Naive thymus-derived CD4-positive, alpha-beta T cell (primary cell): Measurements from ENCODE around the gene MAP3K4. TPM values are rescaled to one million over a fixed set of nuclear protein-coding genes. Genes with fewer than 3 reads are reported as not detected.
"Not testable (repeated sequence)": the region's sequence is repeated elsewhere in the genome, so short reads cannot be mapped to it uniquely, and the experiment has no call there.

ENCODE experiments used
- ATAC-seq: fragments of 150-1000 bp; cut with Tn5 transposase; 2 replicates; pipeline ENCODE4 v1.10.0; 2021; ENCODE audit warnings: mild to moderate bottlenecking, moderate library complexity
- CTCF ChIA-PET: fragments of 350-600 bp; sonication (Branson Sonifier 250); formaldehyde crosslinking; loops from one replicate; lab custom pipeline; 2021; ENCODE audit warnings: antibody characterized with exemption; lab: Charles Lee
- POLR2A ChIA-PET: fragments of 350-600 bp; sonication (Branson Sonifier 250); formaldehyde crosslinking; loops from one replicate; lab custom pipeline; 2021; ENCODE audit warnings: antibody characterized with exemption, inconsistent platforms; lab: Charles Lee
- DNase-seq, 9 donors: peaks; one replicate each; pipeline versions ENCODE4 v3.0.0 to v3.0.0-alpha.2; 2020 to 2022; ENCODE audit warnings: mixed read lengths in 1 of 9
- H3K27ac ChIP-seq: one replicate; pipeline ENCODE4 v1.7.0; 2013; ENCODE audit warnings: mild to moderate bottlenecking, low read depth, low read length, moderate library complexity
- H3K27me3 ChIP-seq, 2 donors: one replicate each; pipeline ENCODE4 v1.7.0; 2013; ENCODE audit warnings: low read length in 2 of 2, mild to moderate bottlenecking in 2 of 2, moderate library complexity in 2 of 2; ENCODE audit not compliant: control insufficient read depth in 2 of 2, insufficient read depth in 2 of 2
- H3K36me3 ChIP-seq, 3 experiments: 1 replicate in 2 of 3; 2 replicates in 1 of 3; pipeline ENCODE4 v1.7.0; 2013; ENCODE audit warnings: low read length in 3 of 3, mild to moderate bottlenecking in 3 of 3, moderate library complexity in 1 of 3; ENCODE audit not compliant: insufficient read depth in 3 of 3, control insufficient read depth in 2 of 3
- H3K4me1 ChIP-seq, 2 donors: one replicate each; pipeline ENCODE4 v1.7.0; 2013; ENCODE audit warnings: low read length in 2 of 2, mild to moderate bottlenecking in 2 of 2, moderate library complexity in 1 of 2; ENCODE audit not compliant: control insufficient read depth in 2 of 2, insufficient read depth in 2 of 2
- H3K4me3 ChIP-seq: 2 replicates; pipeline ENCODE4 v1.7.0; 2013; ENCODE audit warnings: mild to moderate bottlenecking, low read length
- H3K9me3 ChIP-seq, 3 experiments: 1 replicate in 2 of 3; 2 replicates in 1 of 3; pipeline ENCODE4 v1.7.0; 2013; ENCODE audit warnings: low read length in 3 of 3; ENCODE audit not compliant: control insufficient read depth in 2 of 3
- H3K27ac Mint-ChIP-seq, 9 donors: one replicate each; pipeline ENCODE4 v1.8.0; 2020 to 2022; ENCODE audit warnings: mixed read lengths in 9 of 9, mild to moderate bottlenecking in 8 of 9, moderate library complexity in 5 of 9, inconsistent platforms in 2 of 9
- H3K27me3 Mint-ChIP-seq, 5 donors: one replicate each; pipeline ENCODE4 v1.8.0; 2021 to 2022; ENCODE audit warnings: mixed read lengths in 5 of 5, mild to moderate bottlenecking in 1 of 5
- H3K36me3 Mint-ChIP-seq, 5 donors: one replicate each; pipeline ENCODE4 v1.8.0; 2020 to 2022; ENCODE audit warnings: mixed read lengths in 5 of 5, mild to moderate bottlenecking in 3 of 5, inconsistent platforms in 1 of 5
- H3K4me1 Mint-ChIP-seq, 7 donors: one replicate each; pipeline ENCODE4 v1.8.0; 2020 to 2022; ENCODE audit warnings: mixed read lengths in 7 of 7, mild to moderate bottlenecking in 3 of 7, inconsistent platforms in 1 of 7
- H3K4me3 Mint-ChIP-seq, 10 donors: one replicate each; pipeline ENCODE4 v1.8.0; 2020 to 2022; ENCODE audit warnings: mild to moderate bottlenecking in 10 of 10, mixed read lengths in 10 of 10, moderate library complexity in 6 of 10, inconsistent platforms in 2 of 10
- H3K9me3 Mint-ChIP-seq, 11 donors: one replicate each; pipeline ENCODE4 v1.8.0; 2020 to 2022; ENCODE audit warnings: mixed read lengths in 11 of 11, mild to moderate bottlenecking in 4 of 11, inconsistent platforms in 1 of 11, moderate library complexity in 1 of 11
- intact Hi-C, 2 donors: fragments of 100-400 bp; cut with micrococcal nuclease; formaldehyde crosslinking; loops; one replicate each; pipeline ENCODE4 v1.15.1; 2023
- polyA plus RNA-seq, 2 donors: library from polyadenylated mRNA; unstranded; fragments of 300-500 nt; fragmentation: Illumina TruSeq; gene quantifications; one replicate each; pipeline ENCODE4 v1.2.3, GENCODE V29; 2021
- total RNA-seq, 6 experiments: library from RNA in 5 of 6; stranded (reverse) in 5 of 6; gene quantifications; 1 replicate in 5 of 6; 2 replicates in 1 of 6; pipeline ENCODE4 v1.2.3 and lab custom pipeline; 2021 to 2026

Gene MAP3K4
- total and polyA plus RNA-seq, 7 experiments from 2014 or later = 4.5 to 81.2 (median 55.4) TPM

DNA sequence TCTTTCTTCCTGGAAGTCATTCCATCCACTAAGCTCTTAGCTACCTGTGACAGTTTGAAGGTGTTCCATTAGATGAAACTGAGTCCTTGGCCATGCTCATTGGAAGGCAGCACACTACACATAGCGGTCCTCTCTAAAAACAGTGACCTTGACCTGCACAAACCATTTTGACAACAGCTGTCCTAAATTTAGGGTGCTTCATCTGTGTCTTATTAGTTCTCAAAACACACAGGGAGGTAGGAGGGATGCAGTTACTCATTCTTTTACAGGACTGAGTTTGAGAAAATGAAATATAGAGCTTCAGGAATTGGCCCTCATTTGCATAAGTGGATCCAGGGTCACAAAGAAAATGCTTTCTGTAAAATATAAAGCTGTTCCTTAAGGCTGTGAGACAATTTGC is 20.4 kb upstream of the MAP3K4 start:
- Histone ChIP-seq H3K36me3 (no peaks in the 10 kb centered on the region), H3K4me1 (no peaks in the 10 kb centered on the region), H3K27ac (no peak overlapping the region), H3K4me3 (no peak overlapping the region), H3K27me3 (no peaks in the 10 kb centered on the region), H3K9me3 (no peaks in the 10 kb centered on the region)
- Mint-ChIP-seq H3K9me3 (no peaks in the 10 kb centered on the region), H3K27me3 (peaks cover 2 to 28% (median 16%) of the 10 kb centered on the region in 5 donors), H3K4me1 (no peaks in the 10 kb centered on the region), H3K27ac (no peak overlapping the region), H3K36me3 (no peaks in the 10 kb centered on the region), H3K4me3 (no peak overlapping the region)
- ChIA-PET CTCF (no interaction called here), POLR2A (no interaction called here)
- intact Hi-C loops = no loop called here
- no peak for DNase-seq
- no peak for ATAC-seq

DNA sequence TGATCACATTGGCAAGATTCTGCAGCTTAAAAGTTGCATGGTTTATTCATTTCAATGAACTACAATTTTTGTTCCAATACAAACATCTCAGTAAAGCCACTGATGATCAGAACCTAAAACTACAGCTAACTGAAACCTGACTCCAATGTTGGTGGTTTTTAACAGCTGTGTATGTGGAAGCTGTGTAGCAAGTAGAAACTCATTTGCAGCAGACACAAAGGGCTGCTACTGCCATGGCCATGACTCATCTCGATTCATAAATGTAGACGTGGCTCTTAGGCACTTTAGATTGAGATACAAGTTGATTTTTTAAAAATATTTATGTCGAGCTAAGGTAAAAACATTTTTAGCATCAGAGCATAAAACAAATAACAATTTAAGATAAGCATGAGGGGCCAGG is 19.5 kb upstream of the MAP3K4 start:
- no peaks in the 10 kb centered on the region for H3K36me3 Mint-ChIP-seq
- peaks cover 2 to 28% (median 16%) of the 10 kb centered on the region in 5 donors for H3K27me3 Mint-ChIP-seq
- H3K9me3 Mint-ChIP-seq = no peaks in the 10 kb centered on the region
- Histone ChIP-seq H3K27me3 (no peaks in the 10 kb centered on the region), H3K27ac (no peak overlapping the region), H3K9me3 (no peaks in the 10 kb centered on the region), H3K4me3 (no peak overlapping the region), H3K4me1 (no peaks in the 10 kb centered on the region), H3K36me3 (no peaks in the 10 kb centered on the region)
- POLR2A ChIA-PET = interaction anchor here (0.9 kb wide), 1 partner anchor 22 kb away, joined by 3 read pairs; no protein-coding TSS in a partner anchor
- CTCF ChIA-PET = no interaction called here
- H3K4me3 Mint-ChIP-seq = no peak overlapping the region
- no peaks in the 10 kb centered on the region for H3K4me1 Mint-ChIP-seq
- intact Hi-C loops = no loop called here
- ATAC-seq (no peak), DNase-seq (no peak)
- no peak overlapping the region for H3K27ac Mint-ChIP-seq

DNA sequence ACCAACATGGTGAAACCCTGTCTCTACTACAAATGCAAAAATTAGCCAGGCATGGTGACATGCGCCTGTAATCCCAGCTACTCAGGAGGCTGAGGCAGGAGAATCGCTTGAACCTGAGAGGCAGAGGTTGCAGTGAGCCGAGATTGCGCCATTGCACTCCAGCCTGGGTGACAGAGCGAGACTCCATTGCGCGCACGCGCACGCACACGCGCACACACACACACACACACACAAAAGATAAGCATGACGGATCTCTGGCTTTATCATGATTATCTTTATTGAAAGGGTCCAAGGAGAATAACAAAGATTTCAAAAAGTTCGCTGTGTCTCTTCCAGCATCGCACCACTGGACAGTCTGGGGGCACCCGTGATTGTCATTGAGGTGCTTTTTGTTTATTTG is 19.0 kb upstream of the MAP3K4 start:
- H3K4me3 Mint-ChIP-seq, ATAC-seq, H3K4me1 ChIP-seq, H3K36me3 ChIP-seq, H3K27ac ChIP-seq, intact Hi-C loops, H3K36me3 Mint-ChIP-seq, H3K4me1 Mint-ChIP-seq, CTCF ChIA-PET, DNase-seq, H3K9me3 ChIP-seq, H3K9me3 Mint-ChIP-seq, H3K27me3 ChIP-seq, H3K27ac Mint-ChIP-seq, H3K4me3 ChIP-seq: not testable (repeated sequence)
- peaks cover 5 to 24% (median 13%) of the 10 kb centered on the region in 5 donors for H3K27me3 Mint-ChIP-seq
- POLR2A ChIA-PET = interaction anchor here (0.9 kb wide), 1 partner anchor 21 kb away, joined by 3 read pairs; no protein-coding TSS in a partner anchor

DNA sequence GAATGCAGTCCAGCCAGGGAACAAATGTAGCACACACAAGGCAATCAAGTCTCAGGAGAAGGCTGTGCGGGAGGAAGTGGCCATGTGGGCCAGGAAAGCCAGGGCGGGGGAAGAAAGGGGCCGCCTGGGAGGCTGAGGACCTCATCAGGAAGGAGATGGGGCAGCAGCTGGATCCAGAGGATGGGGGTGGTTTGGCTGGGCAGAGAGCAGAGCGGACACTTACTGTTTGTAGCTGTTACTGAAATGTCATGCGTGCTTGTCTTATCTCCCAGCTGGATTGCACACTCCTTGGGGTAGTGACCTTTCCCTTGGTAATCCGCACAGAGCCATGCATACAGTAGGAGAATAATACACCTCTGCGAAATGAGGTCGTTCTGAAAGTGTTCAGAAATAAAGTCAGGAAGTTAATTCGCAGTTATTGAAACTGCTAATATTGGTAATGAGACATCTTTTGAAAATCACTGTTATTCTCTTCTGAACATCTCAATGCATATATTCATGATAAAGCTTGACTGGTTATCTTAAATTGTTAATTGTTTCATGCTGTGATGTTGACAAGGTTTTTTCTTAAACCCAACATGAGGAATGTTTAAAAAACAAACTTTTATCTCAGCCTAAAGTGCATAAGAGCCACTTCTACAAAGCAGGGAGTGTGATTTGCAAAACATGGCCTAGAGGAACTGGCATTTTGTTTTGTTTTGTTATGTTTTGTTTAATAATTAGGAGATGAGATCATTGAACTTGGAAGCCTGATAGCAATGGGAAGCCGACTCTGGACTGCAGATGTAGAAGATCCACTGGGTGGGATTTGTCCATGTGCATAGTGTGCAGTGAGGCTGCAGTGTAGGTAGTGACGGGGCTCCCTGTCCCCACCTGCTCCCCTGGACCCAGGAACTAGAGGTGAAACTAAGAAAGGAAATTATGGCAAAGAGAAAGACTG is 18.0 kb upstream of the MAP3K4 start:
- Histone ChIP-seq H3K36me3 (no peaks in the 10 kb centered on the region), H3K27me3 (no peaks in the 10 kb centered on the region), H3K27ac (no peak overlapping the region), H3K4me1 (no peaks in the 10 kb centered on the region), H3K4me3 (no peak overlapping the region), H3K9me3 (no peaks in the 10 kb centered on the region)
- ChIA-PET CTCF (no interaction called here), POLR2A (no interaction called here)
- DNase-seq (no peak), ATAC-seq (no peak)
- Mint-ChIP-seq H3K4me3 (no peak overlapping the region), H3K36me3 (no peaks in the 10 kb centered on the region), H3K27me3 (peaks cover 7 to 23% (median 15%) of the 10 kb centered on the region in 5 donors), H3K27ac (peak overlapping the region in 1 of 9 donors; percentile 2), H3K9me3 (no peaks in the 10 kb centered on the region), H3K4me1 (no peaks in the 10 kb centered on the region)
- intact Hi-C loops = no loop called here

DNA sequence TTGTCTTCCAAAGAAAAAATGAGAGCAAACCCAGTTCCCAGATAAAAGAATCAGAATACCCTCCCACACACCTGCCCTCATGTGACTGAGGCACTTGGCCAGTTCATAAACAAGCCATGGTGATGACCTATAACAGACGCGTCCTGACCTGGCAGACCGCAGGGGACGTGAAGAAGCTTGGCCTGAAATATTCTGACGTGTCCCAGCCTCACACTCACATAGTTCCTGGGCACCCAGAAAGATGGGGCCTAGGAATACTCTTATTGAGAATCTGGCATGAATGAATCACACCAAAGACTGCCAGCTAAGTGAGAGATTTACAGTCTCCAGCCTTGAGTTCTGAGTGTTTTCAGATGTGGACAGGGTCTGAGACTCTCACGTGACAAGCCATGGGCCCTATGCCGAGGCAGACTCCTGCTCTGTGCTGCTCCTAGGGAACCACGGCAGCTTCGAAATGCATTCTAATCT is 17.2 kb upstream of the MAP3K4 start:
- ATAC-seq (no peak), DNase-seq (no peak)
- no peaks in the 10 kb centered on the region for H3K4me1 ChIP-seq
- H3K4me3 Mint-ChIP-seq = no peak overlapping the region
- ChIA-PET POLR2A (no interaction called here), CTCF (no interaction called here)
- H3K27ac ChIP-seq = no peak overlapping the region
- intact Hi-C loops = no loop called here
- H3K9me3 Mint-ChIP-seq = no peaks in the 10 kb centered on the region
- no peaks in the 10 kb centered on the region for H3K9me3 ChIP-seq
- H3K4me1 Mint-ChIP-seq = no peaks in the 10 kb centered on the region
- H3K36me3 Mint-ChIP-seq = no peaks in the 10 kb centered on the region
- no peak overlapping the region for H3K27ac Mint-ChIP-seq
- peaks cover 11 to 22% (median 14%) of the 10 kb centered on the region in 5 donors for H3K27me3 Mint-ChIP-seq
- no peaks in the 10 kb centered on the region for H3K36me3 ChIP-seq
- H3K27me3 ChIP-seq = no peaks in the 10 kb centered on the region
- H3K4me3 ChIP-seq = no peak overlapping the region

DNA sequence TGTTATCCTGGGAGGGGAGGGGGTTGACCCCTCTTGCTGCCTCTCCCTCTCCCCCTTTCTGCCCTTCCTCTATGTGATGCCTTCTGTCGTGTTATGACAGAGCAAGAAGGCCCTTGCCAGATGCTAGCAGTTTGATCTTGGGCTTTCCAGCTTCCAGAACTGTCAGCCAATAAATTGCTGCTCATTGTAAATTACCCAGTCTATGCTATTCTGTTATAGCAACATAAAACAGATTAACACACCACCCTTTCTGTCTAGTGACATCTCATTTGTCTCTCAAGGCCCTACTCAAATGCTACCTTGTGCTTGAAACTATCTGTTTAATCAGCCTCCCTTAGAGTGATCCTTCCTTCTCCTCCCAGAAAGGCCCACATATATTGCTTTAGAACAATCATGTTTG is 16.4 kb upstream of the MAP3K4 start:
- Mint-ChIP-seq H3K27me3 (peaks cover 9 to 18% (median 11%) of the 10 kb centered on the region in 5 donors), H3K4me1 (no peaks in the 10 kb centered on the region), H3K36me3 (no peaks in the 10 kb centered on the region), H3K27ac (no peak overlapping the region), H3K9me3 (no peaks in the 10 kb centered on the region), H3K4me3 (no peak overlapping the region)
- intact Hi-C loops = no loop called here
- ATAC-seq (no peak), DNase-seq (no peak)
- Histone ChIP-seq H3K9me3 (no peaks in the 10 kb centered on the region), H3K4me3 (no peak overlapping the region), H3K27me3 (no peaks in the 10 kb centered on the region), H3K27ac (no peak overlapping the region), H3K36me3 (no peaks in the 10 kb centered on the region), H3K4me1 (no peaks in the 10 kb centered on the region)
- POLR2A ChIA-PET = no interaction called here
- CTCF ChIA-PET = interaction anchor here (0.7 kb wide), 1 partner anchor 39 kb away, joined by 3 read pairs; no protein-coding TSS in a partner anchor
